NCI-H345 treated with DMSO at 0.1 percent for 48 hours (cell line): ENCODE data around the gene NAALADL2.
"Not testable (repeated sequence)": the region's sequence is repeated elsewhere in the genome, so short reads cannot be mapped to it uniquely, and the experiment has no call there.

Source experiments
- DNase-seq: peaks from one replicate; lab custom pipeline; 2025; ENCODE audit not compliant: unreplicated experiment; lab: John Stamatoyannopoulos, UW

The NAALADL2 gene

GRCh38 chr3:175346573-175347356, 487.6 kb downstream of the NAALADL2 start:
- no peak for DNase-seq

DNA sequence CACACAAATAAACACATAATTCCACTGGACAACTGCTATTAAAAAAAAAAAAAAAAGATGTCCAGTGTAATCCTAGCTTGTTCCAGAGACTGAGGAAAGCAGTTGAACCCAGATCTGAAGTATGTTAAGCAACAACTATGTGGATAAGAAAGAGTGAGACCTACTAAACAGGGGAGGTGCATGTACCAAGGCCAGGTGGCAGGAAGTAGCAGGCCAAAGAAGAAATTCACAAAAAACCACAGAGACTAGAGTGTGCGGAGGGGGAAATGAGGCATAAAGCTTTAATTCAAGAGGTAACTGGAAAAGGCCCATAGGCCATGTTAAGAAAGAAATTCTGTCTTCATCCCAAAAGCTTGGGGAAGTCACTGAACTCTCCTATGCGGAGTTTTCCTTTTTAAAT, 490.0 kb downstream of the NAALADL2 start:
- no peak for DNase-seq

DNA sequence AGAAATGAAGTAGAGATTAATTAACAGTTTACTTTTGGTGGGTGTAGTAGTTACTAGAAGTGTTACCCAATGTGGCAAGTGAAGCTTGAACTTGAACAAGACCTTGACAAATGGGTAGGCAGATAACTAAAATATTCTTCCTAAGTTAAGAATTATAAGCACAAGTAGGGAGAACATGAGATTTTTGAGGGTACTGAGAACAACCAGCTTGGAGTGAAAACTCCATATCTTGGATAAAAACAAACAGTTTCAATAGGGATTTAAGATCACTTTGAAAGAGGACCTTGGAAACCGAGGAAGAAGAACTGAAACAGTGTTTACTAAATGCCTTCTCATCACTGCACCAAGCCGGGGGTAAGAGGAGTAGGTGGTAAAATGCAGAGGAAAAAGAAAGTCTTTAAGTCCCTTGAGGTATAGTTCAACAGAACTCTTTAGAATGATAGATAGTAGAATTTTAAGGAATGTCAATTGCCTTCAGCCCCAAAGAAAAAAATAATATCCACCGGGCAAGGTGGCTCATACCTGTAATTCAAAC, 496.7 kb downstream of the NAALADL2 start:
- DNase-seq, result no peak

GRCh38 chr3:175356899-175357324, 497.8 kb downstream of the NAALADL2 start:
- no peak for DNase-seq

DNA sequence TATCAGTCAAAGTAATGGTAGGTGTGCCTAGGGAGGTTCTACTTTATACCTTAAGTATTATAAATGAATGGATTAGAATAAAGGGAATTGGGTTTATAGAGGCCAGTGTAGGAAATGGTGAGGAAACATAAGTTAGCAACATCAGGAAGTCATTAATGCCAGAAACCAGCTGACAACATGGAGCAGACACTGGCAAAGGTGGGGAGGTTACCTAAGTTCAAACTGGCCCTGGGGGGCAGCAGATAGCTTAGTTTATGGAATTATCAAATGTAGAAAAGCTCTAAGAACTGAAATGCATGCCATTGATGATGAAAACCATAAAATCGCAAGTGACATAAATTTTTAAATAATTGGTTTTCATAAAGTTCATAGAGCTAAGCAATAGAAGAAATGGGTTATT, 498.6 kb downstream of the NAALADL2 start:
- no peak for DNase-seq

- DNase-seq, result no peak
Observed at GRCh38 chr3:175358935-175359334, 499.8 kb downstream of the NAALADL2 start.

GRCh38 chr3:175370426-175370825, 511.3 kb downstream of the NAALADL2 start:
- not testable (repeated sequence) for DNase-seq

DNA sequence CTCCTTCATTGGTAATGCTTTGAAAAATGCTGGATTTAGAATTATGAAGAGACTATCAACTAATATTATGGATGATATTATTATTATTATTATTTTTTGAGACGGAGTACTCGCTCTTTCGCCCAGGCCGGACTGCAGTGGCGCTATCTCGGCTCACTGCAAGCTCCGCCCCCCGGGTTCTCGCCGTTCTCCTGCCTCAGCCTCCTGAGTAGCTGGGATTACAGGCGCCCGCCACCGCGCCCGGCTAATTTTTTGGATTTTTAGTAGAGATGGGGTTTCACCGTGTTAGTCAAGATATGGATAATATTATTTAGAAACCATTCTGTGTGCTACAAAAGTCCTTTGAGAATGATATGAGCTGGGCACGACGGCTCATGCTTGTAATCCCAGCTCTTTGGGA, 512.1 kb downstream of the NAALADL2 start:
- DNase-seq, result not testable (repeated sequence)

DNA sequence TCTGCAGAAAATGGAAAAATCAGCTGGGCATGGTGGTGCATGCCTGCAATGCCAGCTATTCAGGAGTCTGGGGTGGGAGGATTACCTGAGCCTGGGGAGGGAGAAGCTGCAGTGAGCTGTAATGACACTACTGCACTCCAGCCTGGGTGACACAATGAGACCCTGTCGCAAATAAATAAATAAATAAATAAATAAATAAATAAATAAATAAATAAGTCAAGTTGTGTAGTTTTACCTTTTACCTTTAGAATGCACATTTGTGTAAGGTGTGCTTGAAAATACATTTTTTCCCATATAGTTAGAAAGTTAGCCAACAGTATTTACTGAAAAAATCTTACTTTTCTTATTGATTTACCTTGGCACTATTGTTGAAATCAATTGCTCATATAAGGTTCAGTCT, 515.6 kb downstream of the NAALADL2 start:
- DNase-seq, result no peak

- no peak for DNase-seq
Observed at GRCh38 chr3:175378348-175378747, 519.2 kb downstream of the NAALADL2 start.

GRCh38 chr3:175381685-175382084, 522.6 kb downstream of the NAALADL2 start:
- DNase-seq, result no peak

- DNase-seq, result no peak
Observed at GRCh38 chr3:175383371-175383770, 524.2 kb downstream of the NAALADL2 start.

GRCh38 chr3:175383813-175384212, 524.7 kb downstream of the NAALADL2 start:
- no peak for DNase-seq

GRCh38 chr3:175384569-175384968, 525.4 kb downstream of the NAALADL2 start:
- no peak for DNase-seq

GRCh38 chr3:175386630-175387029, 527.5 kb downstream of the NAALADL2 start:
- no peak for DNase-seq

GRCh38 chr3:175389560-175389959, 530.4 kb downstream of the NAALADL2 start:
- DNase-seq, result no peak

- DNase-seq, result no peak
Observed at GRCh38 chr3:175391601-175392000, 532.5 kb downstream of the NAALADL2 start.

GRCh38 chr3:175392653-175393052, 533.5 kb downstream of the NAALADL2 start:
- DNase-seq, result no peak

GRCh38 chr3:175397372-175397771, 538.2 kb downstream of the NAALADL2 start:
- DNase-seq, result no peak

DNA sequence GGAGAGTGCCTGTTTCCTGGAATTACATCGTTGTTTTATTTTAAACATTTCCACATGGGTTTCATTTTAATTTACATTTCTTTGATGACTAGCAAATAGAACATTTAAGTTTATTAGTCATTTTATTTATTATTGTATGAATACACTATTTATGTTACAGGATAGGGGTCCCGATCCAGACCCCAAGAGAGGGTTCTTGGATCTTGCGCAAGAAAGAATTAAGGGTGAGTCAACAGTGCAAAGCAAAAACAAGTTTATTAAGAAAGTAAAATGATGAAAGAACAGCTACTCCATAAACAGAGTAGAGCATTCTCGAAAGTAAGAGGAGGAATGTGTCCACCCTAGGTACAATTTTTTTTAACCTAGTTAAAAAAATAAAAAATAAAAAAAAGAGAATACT, 539.5 kb downstream of the NAALADL2 start:
- DNase-seq, result no peak

DNA sequence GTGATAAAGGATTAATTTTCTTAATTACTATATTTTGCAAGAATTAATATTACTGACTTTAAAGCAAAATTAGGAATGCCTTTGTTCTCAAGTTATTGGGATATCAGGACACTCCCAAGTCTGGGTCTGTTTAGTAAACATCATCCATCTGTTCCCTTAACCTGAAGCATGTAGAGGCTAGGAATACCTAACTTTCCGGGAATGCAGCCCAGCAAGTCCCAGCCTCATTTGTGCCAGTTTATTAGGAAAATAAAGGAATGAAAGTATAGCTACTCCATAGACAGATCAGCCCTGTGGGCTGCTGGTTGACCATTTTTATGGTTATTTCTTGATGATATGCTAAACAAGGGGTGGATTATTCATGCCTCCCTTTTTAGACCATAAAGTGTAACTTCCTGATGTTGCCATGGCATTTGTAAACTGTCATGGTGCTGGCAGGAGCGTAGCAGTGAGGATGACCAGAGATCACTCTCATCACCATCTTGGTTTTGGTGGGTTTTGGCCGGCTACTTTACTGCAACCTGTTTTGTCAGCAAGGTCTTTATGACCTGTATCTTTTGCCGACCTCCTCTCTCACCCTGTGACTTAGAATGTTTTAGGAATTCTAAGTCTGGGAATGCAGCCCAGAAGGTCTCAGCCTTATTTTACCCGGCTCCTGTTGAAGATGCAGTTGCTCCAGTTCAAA, 540.2 kb downstream of the NAALADL2 start:
- DNase-seq, result no peak

- DNase-seq, result no peak
Observed at GRCh38 chr3:175404027-175404426, 544.9 kb downstream of the NAALADL2 start.
